WTC11 (cell line): ENCODE data around the gene WASF3. TPM values are rescaled to one million over a fixed set of nuclear protein-coding genes. Genes with fewer than 3 reads are reported as not detected.
A peak's percentile ranks its signal among the peaks of the same experiment; 100 is the strongest.

Experiments
- ATAC-seq: fragments of 200-7000 bp; cut with Tn5 transposase; 2 replicates; pipeline ENCODE4 v1.10.0; 2021; ENCODE audit warnings: mild to moderate bottlenecking, moderate library complexity
- CTCF ChIA-PET: fragments of 300-600 bp; sonication (Branson Sonifier 250); formaldehyde crosslinking; loops from one replicate; lab custom pipeline; 2021; ENCODE audit warnings: antibody characterized with exemption; lab: Charles Lee
- POLR2A ChIA-PET: fragments of 350-600 bp; sonication (Branson Sonifier 250); formaldehyde crosslinking; loops from one replicate; lab custom pipeline; 2021; ENCODE audit warnings: antibody characterized with exemption; lab: Charles Lee
- DNase-seq: peaks from one replicate; pipeline ENCODE4 v3.0.0; 2021; ENCODE audit warnings: low spot score
- H3K27ac Mint-ChIP-seq: 2 replicates; pipeline ENCODE4 v1.8.0; 2021; ENCODE audit warnings: mixed read lengths
- H3K27me3 Mint-ChIP-seq: 2 replicates; pipeline ENCODE4 v1.8.0; 2021; ENCODE audit warnings: low read depth, mild to moderate bottlenecking, moderate library complexity, mixed read lengths
- H3K36me3 Mint-ChIP-seq: 2 replicates; pipeline ENCODE4 v1.8.0; 2021; ENCODE audit warnings: mixed read lengths
- H3K4me1 Mint-ChIP-seq: 2 replicates; pipeline ENCODE4 v1.8.0; 2022; ENCODE audit warnings: mixed read lengths
- H3K4me3 Mint-ChIP-seq: 2 replicates; pipeline ENCODE4 v1.8.0; 2021; ENCODE audit warnings: mild to moderate bottlenecking, moderate library complexity, mixed read lengths
- H3K9me3 Mint-ChIP-seq: 2 replicates; pipeline ENCODE4 v1.8.0; 2021; ENCODE audit warnings: mixed read lengths
- AR ChIP-seq: fragments of 250-450 bp; sonication (Bioruptor Pico); IDR thresholded peaks from 2 replicates; pipeline ENCODE4 v1.9.0; 2021; ENCODE audit warnings: mild to moderate bottlenecking
- CREM ChIP-seq: sonication (generic); formaldehyde crosslinking; IDR thresholded peaks from 2 replicates; pipeline ENCODE4 v1.8.1; 2022; ENCODE audit warnings: mild to moderate bottlenecking, missing genetic modification reagents, moderate library complexity
- ETV6 ChIP-seq: sonication (generic); formaldehyde crosslinking; IDR thresholded peaks from 2 replicates; pipeline ENCODE4 v1.8.1; 2022; ENCODE audit warnings: mild to moderate bottlenecking, missing genetic modification reagents
- MAX ChIP-seq: sonication (generic); formaldehyde crosslinking; IDR thresholded peaks from 2 replicates; pipeline ENCODE4 v1.8.0; 2022; ENCODE audit warnings: mild to moderate bottlenecking, missing genetic modification reagents
- PREB ChIP-seq: sonication (generic); formaldehyde crosslinking; IDR thresholded peaks from 2 replicates; pipeline ENCODE4 v1.8.1; 2022; ENCODE audit warnings: mild to moderate bottlenecking, missing genetic modification reagents, moderate library complexity, borderline replicate concordance
- PRRX2 ChIP-seq: fragments of 250-450 bp; sonication (Bioruptor Pico); IDR thresholded peaks from 2 replicates; pipeline ENCODE4 v1.8.0; 2021; ENCODE audit warnings: mild to moderate bottlenecking
- TP53 ChIP-seq: sonication (generic); formaldehyde crosslinking; IDR thresholded peaks from 2 replicates; pipeline ENCODE4 v1.8.1; 2023; ENCODE audit warnings: mild to moderate bottlenecking, missing genetic modification reagents
- ZBTB21 ChIP-seq: sonication (generic); formaldehyde crosslinking; IDR thresholded peaks from 2 replicates; pipeline ENCODE4 v1.8.1; 2023; ENCODE audit warnings: mild to moderate bottlenecking, missing genetic modification reagents, borderline replicate concordance
- ZNF281 ChIP-seq: sonication (generic); formaldehyde crosslinking; IDR thresholded peaks from 2 replicates; pipeline ENCODE4 v1.8.0; 2023; ENCODE audit warnings: mild to moderate bottlenecking, missing genetic modification reagents
- ZNF317 ChIP-seq: sonication (generic); formaldehyde crosslinking; IDR thresholded peaks from 2 replicates; pipeline ENCODE4 v1.8.1; 2023; ENCODE audit warnings: low read depth, mild to moderate bottlenecking, moderate library complexity, missing genetic modification reagents, borderline replicate concordance
- total RNA-seq: library from RNA; stranded (reverse); gene quantifications from 3 replicates; pipeline ENCODE4 v1.2.3, GENCODE V29; 2021
- TF ChIP-seq, protein P1 (sequence below): sonication (generic); formaldehyde crosslinking; IDR thresholded peaks from 2 replicates; pipeline ENCODE4 v1.8.1; 2023; ENCODE audit warnings: mild to moderate bottlenecking, missing genetic modification reagents, moderate library complexity
- TF ChIP-seq, protein P2 (sequence below): fragments of 200-600 bp; IDR thresholded peaks from 2 replicates; pipeline ENCODE4 v1.8.0; 2022; ENCODE audit warnings: antibody characterized with exemption

Gene WASF3
- total RNA-seq, 1 experiment from 2014 or later: 26.8 TPM

GRCh38 chr13:26517936-26518335 is 39.5 kb upstream of the WASF3 start:
- no peak overlapping the region; the same call in 1 of the 2 replicates for H3K27ac Mint-ChIP-seq

GRCh38 chr13:26518451-26518959 is 39.0 kb upstream of the WASF3 start:
- H3K27ac Mint-ChIP-seq: peak overlapping the region; percentile 92
- ChIA-PET POLR2A (interaction anchor here (0.5 to 0.8 kb wide), 2 partner anchors 17 to 43 kb away, joined by 3 read pairs; no protein-coding TSS in a partner anchor), CTCF (interaction anchor here (0.9 to 3.2 kb wide), 6 partner anchors 22 to 354 kb away, joined by 3 to 19 read pairs (median 4); no protein-coding TSS in a partner anchor)
- TF ChIP-seq TP53 (CRISPR knock-in tag) (no peak), ETV6 (CRISPR knock-in tag) (no peak), ZBTB21 (CRISPR knock-in tag) (no peak), PREB (CRISPR knock-in tag) (no peak), PRRX2 (CRISPR knock-in tag) (no peak), ZNF281 (CRISPR knock-in tag) (no peak)
- TF ChIP-seq, protein P1, sequence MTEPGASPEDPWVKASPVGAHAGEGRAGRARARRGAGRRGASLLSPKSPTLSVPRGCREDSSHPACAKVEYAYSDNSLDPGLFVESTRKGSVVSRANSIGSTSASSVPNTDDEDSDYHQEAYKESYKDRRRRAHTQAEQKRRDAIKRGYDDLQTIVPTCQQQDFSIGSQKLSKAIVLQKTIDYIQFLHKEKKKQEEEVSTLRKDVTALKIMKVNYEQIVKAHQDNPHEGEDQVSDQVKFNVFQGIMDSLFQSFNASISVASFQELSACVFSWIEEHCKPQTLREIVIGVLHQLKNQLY: no peak
- H3K36me3 Mint-ChIP-seq: no peaks in the 10 kb centered on the region
- H3K4me1 Mint-ChIP-seq: peaks cover 35% of the 10 kb centered on the region
- DNase-seq: no peak
- H3K9me3 Mint-ChIP-seq: no peaks in the 10 kb centered on the region
- ATAC-seq: peak; percentile 70
- no peaks in the 10 kb centered on the region for H3K27me3 Mint-ChIP-seq
- H3K4me3 Mint-ChIP-seq: peak overlapping the region; percentile 34; the same call in 1 of the 2 replicates

More at GRCh38 chr13:26517936-26518335, 39.5 kb upstream of the WASF3 start:
- POLR2A ChIA-PET: interaction anchor here (0.5 to 0.8 kb wide), 3 partner anchors 11 to 42 kb away, joined by 3 to 4 read pairs (median 3); no protein-coding TSS in a partner anchor
- Mint-ChIP-seq H3K9me3 (no peaks in the 10 kb centered on the region), H3K4me3 (no peak overlapping the region), H3K36me3 (no peaks in the 10 kb centered on the region), H3K27me3 (no peaks in the 10 kb centered on the region), H3K4me1 (peaks cover 38% of the 10 kb centered on the region)
- ATAC-seq (no peak), DNase-seq (no peak)
- CTCF ChIA-PET: interaction anchor here (0.9 to 3.2 kb wide), 6 partner anchors 22 to 354 kb away, joined by 3 to 19 read pairs (median 4); no protein-coding TSS in a partner anchor
- no peak for TF ChIP-seq AR (CRISPR knock-in tag)
- no peak for TF ChIP-seq ZNF317 (CRISPR knock-in tag)
- no peak for TF ChIP-seq PREB (CRISPR knock-in tag)
- no peak for TF ChIP-seq MAX (CRISPR knock-in tag)
- TF ChIP-seq, protein P2, sequence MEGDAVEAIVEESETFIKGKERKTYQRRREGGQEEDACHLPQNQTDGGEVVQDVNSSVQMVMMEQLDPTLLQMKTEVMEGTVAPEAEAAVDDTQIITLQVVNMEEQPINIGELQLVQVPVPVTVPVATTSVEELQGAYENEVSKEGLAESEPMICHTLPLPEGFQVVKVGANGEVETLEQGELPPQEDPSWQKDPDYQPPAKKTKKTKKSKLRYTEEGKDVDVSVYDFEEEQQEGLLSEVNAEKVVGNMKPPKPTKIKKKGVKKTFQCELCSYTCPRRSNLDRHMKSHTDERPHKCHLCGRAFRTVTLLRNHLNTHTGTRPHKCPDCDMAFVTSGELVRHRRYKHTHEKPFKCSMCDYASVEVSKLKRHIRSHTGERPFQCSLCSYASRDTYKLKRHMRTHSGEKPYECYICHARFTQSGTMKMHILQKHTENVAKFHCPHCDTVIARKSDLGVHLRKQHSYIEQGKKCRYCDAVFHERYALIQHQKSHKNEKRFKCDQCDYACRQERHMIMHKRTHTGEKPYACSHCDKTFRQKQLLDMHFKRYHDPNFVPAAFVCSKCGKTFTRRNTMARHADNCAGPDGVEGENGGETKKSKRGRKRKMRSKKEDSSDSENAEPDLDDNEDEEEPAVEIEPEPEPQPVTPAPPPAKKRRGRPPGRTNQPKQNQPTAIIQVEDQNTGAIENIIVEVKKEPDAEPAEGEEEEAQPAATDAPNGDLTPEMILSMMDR: no peak
- no peak for TF ChIP-seq CREM
